ENCODE measurements around the gene PAGE1.
"Not testable (repeated sequence)": the region's sequence is repeated elsewhere in the genome, so short reads cannot be mapped to it uniquely, and the experiment has no call there.

Gene PAGE1

GRCh38 chrX:49695276-49696180, at the start of gene PAGE1:
Gene PAGE1 (minus strand): TSS chrX:49695984. CDS start chrX:49694770, 1,214 bp downstream.
- DNase-seq (ENCODE audit: low read depth) = no peak

DNA sequence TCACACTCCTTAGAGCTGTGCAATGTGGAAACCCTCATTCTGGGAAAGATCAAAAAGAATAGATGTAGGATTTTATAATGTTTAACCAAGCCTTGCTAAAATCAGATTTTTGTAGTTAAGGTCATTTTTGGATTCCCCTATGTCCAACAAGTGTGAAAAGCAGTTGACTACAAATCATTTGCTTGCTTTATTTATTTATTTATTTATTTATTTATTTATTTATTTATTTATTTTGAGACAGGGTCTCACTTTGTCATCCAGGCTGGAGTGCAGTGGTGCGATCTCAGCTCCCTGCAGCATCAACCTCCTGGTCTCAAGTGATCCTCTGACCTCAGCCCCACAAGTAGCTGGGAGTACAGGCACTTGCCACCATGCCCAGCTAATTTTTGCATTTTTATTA, 45.7 kb upstream of the PAGE1 start:
- not testable (repeated sequence) for DNase-seq (ENCODE audit: low read depth)

DNA sequence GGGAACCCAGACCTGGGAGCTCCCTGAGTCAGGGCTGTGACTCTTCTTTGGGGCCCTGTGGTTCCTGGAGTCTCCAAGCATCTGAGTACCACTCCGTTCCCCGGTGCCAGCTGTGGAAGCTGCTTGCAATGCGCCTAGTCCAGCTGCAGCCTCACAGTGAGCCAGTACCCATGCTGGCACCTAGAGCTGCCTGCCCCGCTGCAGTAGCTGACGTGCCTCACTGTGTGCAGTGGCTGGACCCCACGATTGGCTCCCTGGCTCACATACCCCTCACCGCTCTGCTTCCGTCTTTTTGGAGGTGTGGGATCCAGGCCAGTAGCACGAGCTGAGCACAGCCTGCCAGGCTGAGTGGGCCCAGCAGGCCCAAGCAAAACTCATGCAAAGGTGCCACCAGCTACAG, 32.1 kb upstream of the PAGE1 start:
- no peak for DNase-seq (ENCODE audit: low read depth)

DNA sequence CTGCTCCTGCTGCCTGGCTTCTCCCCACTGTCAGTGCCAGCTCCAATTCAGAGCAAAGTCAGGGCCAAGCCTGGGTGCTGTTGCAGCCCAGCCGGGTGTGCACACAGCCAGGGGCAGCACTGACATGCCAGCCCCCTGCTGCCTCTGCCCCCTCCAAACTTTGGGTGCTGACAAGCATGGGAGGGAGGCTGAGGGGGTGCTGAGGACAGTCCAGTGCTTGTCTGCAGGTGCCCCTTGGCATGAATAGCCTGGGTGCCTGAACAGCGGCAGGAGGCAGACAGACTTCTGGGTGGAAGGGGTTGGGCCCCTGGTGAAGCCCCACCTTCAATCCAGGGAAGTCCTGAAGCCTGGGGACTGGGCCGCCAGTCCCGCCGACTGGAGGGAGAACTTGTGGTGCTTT, 31.2 kb upstream of the PAGE1 start:
- no peak for DNase-seq (ENCODE audit: low read depth)

GRCh38 chrX:49725923-49726904, 30.4 kb upstream of the PAGE1 start:
- no peak for DNase-seq (ENCODE audit: low read depth)

GRCh38 chrX:49725401-49725800, 29.6 kb upstream of the PAGE1 start:
- DNase-seq (ENCODE audit: low read depth) = no peak

- DNase-seq (ENCODE audit: low read depth) = not testable (repeated sequence)
These were observed 24.3 kb upstream of the PAGE1 start for GRCh38 chrX:49720106-49720505.

DNA sequence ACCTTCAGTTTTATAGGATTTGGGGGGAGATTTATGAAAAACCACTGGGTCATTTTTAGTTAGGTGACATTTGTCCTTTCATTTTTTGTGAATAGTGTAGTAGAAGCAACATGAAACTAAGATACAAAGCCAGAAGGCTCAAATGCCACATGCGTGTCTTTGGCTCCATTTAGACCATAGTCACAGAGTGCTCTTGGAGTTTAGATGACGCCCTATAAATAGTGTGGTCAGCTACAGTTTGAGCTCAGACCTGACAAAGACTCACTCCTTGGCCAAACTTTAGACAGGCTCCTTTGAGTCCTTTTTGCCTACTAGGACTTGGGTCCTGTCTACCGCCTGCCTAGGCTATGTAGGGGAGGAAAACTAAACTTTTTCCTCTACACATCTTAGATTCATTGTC, 16.8 kb upstream of the PAGE1 start:
- no peak for DNase-seq (ENCODE audit: low read depth)

DNA sequence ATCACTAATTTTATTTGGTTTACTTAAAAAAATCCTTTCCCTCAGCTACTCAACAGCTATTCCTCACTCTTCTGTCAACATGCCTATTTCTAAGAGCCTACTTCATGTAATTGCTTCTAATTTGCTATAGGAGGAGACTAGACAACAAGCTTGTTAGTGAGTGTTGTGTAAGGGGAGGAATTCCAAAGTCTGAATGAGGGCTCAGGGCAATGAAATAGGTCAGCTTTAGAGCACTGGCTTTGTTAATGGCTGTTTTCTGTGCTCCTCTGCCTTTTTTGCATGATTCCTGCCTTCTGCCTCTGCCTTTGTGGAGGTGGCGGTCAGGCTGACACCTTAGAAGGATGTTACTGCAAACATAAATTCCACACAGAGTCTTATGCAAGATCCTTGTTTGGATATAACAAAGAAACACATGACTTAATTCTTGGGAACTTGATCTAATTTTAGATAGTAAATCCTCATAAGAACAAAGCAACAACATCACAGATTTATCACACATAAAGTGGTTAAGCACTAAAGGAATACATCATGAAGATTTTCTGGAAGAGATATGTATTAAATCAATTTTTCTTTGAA, 15.0 kb upstream of the PAGE1 start:
- DNase-seq (ENCODE audit: low read depth) = no peak

GRCh38 chrX:49704691-49705404, 9.1 kb upstream of the PAGE1 start:
- DNase-seq (ENCODE audit: low read depth) = no peak

GRCh38 chrX:49701933-49702332, 6.1 kb upstream of the PAGE1 start:
- no peak for DNase-seq (ENCODE audit: low read depth)

DNA sequence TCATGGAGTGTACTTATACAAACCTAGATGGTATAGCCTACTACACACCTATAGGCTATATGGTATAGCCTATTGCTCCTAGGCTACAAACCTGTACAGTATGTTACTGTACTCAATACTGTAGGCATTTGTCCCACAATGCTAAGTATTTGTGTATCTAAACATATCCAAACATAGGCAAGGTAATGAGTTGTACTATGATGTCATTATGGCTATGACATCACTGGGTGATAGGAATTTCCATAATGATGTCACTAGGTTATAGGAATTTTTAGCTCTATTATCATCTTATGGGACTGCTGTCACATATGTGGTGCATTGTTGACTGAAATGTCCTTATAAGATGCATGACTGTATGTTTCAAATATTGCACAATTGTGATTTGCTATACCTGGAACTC, 5.5 kb upstream of the PAGE1 start:
- no peak for DNase-seq (ENCODE audit: low read depth)

- DNase-seq (ENCODE audit: low read depth) = no peak
These were observed 20.6 kb downstream of the PAGE1 start for GRCh38 chrX:49675075-49675719.

DNA sequence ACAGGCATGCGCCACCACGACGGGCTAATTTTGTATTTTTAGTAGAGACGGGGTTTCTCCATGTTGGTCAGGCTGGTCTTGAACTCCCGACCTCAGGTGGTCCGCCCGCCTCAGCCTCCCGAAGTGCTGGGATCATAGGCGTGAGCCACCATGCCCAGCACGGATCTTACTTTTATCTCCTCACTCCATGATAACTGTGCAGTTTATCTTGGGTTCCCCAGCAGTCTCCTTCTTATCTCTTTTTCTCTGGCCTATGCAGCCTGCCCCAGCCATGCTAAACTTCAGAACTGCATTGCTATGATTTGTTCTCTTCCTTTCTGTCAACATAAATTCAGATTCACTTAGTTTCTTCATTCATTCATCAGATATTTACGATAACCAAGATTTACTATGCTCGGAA, 22.4 kb downstream of the PAGE1 start:
- DNase-seq (ENCODE audit: low read depth) = no peak

GRCh38 chrX:49664824-49665223, 31.0 kb downstream of the PAGE1 start:
- no peak for DNase-seq (ENCODE audit: low read depth)

DNA sequence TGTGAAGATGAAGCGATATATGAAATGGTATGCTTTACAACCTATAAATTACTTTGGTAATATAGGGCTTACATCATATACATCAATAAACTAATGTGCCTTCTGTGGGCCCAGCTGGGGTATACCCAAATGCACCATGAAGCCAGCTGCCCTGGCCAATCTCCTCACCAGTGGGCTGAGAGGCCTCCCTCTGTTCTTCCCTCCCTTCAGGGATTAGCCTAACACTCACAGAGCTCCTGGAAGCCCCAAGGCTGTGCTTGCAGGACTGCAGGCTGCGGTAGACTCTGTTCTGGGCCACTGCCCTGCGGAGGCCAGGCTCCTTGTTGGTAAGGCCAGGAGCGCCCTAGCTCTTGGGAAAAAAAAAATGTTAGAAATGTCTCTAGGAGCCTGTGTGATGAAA, 33.9 kb downstream of the PAGE1 start:
- no peak for DNase-seq (ENCODE audit: low read depth)

DNA sequence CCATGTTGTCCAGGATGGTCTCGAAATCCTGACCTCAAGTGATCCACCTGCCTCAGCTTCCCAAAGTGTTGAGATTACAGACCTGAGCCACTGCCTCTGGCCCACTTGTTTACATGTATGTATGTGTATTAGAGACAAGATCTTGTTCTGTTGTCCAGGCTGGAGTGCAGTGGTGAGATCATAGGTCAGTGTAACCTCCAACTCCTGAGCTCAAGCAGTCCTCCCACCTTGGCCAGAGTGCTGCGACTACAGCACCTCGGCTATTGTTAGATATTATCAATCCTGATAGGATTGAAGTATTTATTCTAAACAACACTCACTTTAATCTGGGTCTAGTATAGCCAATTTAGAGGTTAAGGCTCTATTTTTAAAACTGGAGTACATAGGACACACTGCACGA, 36.0 kb downstream of the PAGE1 start:
- no peak for DNase-seq (ENCODE audit: low read depth)

DNA sequence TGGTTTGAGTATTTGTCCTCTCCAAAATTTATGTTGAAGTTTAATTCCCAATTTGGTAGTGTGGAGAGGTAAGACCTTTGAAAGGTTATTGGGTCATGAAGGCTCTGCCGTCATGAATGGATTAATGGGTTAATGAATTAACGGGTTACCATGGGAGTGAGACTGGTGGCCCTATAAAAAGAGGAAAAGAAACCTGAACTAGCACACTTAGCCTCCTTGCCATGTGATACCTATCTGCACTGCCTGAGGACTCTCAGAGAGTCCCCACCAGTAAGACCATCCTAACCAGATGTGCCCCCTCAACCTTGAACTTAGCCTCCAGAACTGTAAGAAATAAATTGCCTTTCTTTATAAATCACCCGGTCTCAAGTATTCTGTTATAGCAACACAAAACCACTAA, 39.3 kb downstream of the PAGE1 start:
- DNase-seq (ENCODE audit: low read depth) = no peak

DNA sequence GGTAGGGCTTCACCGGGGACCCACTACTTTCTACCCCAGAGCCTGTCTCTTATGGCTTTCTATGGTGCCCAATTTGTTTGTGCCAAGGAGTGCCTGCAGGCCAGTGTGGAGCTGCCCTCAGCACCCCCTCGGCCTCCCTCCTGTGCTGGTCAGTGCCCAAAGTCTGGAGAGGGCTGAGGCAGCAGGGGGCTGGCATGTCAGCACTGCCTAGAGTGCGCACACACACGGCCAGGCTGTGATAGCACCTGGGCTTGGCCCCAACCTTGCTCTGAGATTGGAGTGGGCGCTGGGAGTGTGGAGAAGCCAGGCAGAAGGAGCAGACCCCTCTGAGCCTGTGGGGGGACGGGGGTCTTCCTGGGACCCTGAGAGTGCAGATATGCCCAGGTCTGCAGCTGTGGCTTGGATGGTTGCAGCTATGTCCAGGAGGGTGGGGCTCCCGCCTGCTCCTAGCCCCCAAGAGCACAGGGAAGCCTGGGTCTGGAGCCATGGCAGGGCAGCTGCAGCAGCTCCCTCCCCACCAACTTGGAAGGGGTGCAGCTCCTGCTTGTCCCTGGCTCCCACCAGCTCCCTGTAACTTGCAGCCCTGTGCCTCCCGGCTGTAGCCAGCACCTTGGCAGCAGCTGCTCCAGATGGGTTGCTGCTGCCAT, 50.7 kb downstream of the PAGE1 start:
- no peak for DNase-seq (ENCODE audit: low read depth)

All from fibroblast of gingiva (primary cell).